ENCODE measurements around the gene ITIH3.

- TF ChIP-seq EP300 (IDR thresholded peaks at IDR 0.05): no peak
- peak; percentile 13 to 48 (median 47) for TF ChIP-seq CTCF (IDR thresholded peaks at IDR 0.05)
These were observed 56.8 kb downstream of the ITIH3 start for GRCh38 chr3:52851348-52851747.

Data from esophagus muscularis mucosa (tissue), 3 donors.